GM18951 (cell line): Measurements from ENCODE around the gene SLIT3.

Experiments used
- POLR2A ChIP-seq: IDR thresholded peaks from 4 replicates; pipeline ENCODE4 v1.6.1; 2011; ENCODE audit warnings: mild to moderate bottlenecking; ENCODE audit not compliant: insufficient read length, insufficient read depth; ENCODE audit errors: extremely low read depth
- in situ Hi-C: fragments of 300-500 bp; cut with MboI; formaldehyde crosslinking; loops from one replicate; pipeline ENCODE4 v1.12.0; 2022; ENCODE audit warnings: low sequenced_read_pairs, mixed read lengths, inconsistent platforms; ENCODE audit not compliant: unreplicated experiment

The SLIT3 gene

DNA sequence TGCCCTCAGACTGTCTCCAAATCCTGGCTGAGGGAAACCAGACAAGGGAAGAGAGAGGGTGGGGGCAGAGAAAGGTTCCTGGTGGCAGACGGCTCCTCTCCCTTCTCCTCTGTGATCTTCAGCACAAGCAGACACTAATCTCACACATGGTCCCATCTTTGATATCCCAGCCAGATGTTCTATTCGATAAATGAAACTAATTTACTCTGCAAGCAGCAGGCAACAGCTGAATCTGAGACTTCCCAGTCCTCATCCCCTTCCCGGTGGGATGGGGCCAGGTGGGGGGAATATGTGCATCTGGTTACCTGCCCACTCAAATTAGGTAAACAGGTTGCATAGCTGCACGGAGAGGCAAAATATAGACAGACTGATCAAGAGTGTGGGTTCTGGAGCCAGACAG, 512.8 kb downstream of the SLIT3 start:
- TF ChIP-seq POLR2A, result no peak

DNA sequence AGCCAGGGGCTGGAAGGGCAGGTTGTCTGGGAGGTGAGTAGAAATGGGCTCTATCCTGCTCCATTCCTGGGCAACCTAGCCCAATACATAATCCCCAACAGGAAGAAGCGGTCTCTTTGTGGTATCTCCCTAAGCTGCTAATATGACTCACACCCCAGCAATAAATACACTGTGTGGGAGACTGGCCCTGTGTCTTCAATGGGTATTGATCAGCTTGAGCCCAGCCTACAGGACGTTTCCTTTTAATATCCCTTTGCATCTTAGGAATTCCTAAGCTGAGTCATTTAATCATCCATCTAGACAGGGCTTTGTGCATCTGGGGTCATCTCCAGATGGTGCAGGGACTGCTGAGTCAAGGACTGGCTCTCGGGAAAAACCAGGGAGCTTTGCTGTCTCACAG, 514.8 kb downstream of the SLIT3 start:
- in situ Hi-C loops, result no loop called here
- no peak for TF ChIP-seq POLR2A

More for the DNA sequence above, 512.8 kb downstream of the SLIT3 start:
- in situ Hi-C loops, result no loop called here

DNA sequence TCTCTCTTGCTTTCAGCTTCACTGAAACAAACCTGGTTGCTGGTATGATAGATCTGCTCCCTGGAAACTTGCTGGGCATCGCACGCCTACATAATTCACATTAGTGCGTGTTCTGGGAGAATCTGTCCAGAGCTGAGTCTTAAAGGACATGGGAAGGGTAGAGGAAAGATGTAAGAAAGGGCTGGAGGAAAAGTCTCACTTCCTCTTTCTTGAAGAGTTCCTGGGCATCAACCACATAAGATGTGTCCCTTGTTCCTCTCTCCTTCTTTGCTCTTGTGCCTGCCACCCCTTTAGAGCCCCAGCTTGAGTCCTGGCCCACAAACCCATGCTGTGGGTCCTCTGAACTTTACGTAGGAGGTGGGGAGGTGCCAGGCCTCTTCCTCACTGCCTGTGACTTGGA, 516.5 kb downstream of the SLIT3 start:
- in situ Hi-C loops, result no loop called here
- TF ChIP-seq POLR2A, result no peak

DNA sequence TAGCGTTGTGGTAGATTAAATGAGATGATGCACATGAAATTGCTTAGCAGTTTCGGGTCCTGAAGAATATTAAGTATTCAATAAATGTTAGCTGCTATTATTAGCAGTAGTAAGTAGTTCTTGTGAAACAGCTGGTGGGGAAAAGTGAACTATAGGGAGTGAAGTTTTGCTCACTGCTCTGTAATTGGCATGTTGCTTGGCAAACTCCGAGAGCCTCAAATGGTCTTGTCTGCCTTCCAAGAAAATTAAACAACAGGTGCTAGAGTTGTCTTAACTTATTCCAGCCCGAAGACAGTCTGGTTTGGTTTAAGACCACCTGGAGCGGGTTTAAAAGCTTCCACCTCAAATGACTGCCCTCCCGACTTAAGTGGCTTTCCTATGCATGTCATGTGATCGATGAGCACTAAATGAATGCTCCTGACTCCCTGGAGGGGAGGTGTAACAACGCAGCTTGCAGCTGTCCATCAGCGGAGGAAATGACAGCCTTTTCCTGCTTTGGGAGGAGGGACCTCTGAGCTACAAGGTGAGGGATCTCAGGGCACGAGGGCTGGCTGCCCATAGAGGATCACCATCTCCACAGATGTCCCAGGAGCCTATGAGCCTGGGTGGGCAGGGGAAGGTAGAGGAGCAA, 518.9 kb downstream of the SLIT3 start:
- TF ChIP-seq POLR2A, result no peak

DNA sequence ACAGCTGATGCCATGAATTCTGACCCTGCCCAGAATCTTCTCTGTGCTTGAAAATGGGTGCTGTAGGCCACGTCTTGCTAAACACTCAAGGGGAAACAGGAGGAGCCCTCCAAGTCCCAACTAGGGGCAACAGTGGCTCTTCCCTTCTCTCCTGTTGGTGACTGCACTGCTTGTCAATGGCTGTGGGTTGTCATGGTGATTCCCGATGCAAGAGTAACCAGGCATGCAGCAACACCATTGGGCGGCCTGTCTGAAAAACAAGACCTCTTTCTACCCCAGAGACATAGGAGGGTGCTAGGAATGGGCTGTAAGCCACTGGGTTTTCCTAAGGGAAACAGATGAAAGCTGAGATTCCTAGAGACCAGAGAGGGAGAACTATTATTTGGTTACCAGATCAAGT, 520.1 kb downstream of the SLIT3 start:
- in situ Hi-C loops, result no loop called here
- no peak for TF ChIP-seq POLR2A

More for the DNA sequence above, 518.9 kb downstream of the SLIT3 start:
- in situ Hi-C loops, result no loop called here

DNA sequence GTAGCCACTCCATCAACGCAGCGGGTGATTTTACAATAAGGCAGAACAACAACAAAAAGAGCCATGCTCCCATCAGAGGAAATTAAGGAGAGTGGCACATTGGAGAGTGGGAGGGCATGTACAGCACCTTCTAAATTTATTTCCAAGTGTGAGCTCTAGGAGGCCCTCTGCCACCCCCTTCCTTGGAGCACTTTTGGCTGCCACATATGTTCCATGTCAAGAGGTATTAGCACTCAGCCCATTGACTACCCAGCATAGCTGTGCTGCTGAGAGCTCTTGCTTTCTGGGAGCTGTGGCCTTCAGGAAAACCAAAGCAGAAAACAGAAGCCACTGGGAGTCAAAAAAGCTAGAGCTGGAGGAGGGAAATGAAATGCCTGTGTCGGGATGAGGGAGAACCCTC, 521.6 kb downstream of the SLIT3 start:
- TF ChIP-seq POLR2A, result no peak
- in situ Hi-C loops, result no loop called here

GRCh38 chr5:168778536-168778935, 522.4 kb downstream of the SLIT3 start:
- in situ Hi-C loops, result no loop called here
- TF ChIP-seq POLR2A, result no peak

DNA sequence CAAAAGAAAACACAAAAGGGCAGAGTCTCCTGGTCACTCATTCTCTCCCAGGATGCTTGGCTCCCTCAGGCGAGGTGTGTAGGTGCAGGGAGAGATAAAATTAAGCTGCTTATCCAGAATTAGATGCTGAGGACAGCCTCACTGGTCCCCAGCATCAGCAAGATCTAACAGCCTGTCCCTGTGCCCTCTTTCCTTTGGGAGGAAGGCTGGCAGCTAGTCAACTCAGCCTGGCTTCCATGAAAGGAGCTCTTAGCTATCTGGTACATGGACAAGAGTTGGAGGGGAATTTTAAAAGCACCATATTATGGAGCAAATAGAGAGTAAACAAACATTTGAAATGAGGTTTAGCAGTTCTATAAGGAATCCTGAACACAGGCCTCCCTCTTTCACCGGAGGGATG, 523.3 kb downstream of the SLIT3 start:
- no peak for TF ChIP-seq POLR2A
- in situ Hi-C loops, result no loop called here

DNA sequence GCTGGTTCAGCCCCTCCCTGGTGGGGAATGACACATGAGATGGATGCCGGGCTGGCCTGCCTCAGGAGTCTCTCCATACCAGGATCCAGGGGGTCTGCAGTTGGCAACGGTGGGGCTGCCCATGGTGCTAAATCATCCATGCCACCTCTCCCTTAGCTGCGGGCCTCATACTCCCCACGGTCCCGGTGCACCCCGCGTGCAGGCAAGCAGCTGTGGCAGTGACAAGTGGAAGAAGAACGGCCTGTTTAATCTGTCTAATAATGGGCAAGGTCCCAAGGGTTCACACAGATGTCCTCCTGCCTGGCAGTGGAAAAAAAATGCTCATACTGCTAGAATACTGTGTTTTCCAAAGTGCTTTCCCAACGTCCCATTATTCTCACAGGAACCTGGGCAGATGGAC, 524.9 kb downstream of the SLIT3 start:
- in situ Hi-C loops, result no loop called here
- no peak for TF ChIP-seq POLR2A

GRCh38 chr5:168773226-168773625, 527.7 kb downstream of the SLIT3 start:
- TF ChIP-seq POLR2A, result no peak
- in situ Hi-C loops, result no loop called here

GRCh38 chr5:168772316-168772961, 528.5 kb downstream of the SLIT3 start:
- in situ Hi-C loops, result no loop called here
- TF ChIP-seq POLR2A, result no peak

GRCh38 chr5:168771678-168772077, 529.3 kb downstream of the SLIT3 start:
- no peak for TF ChIP-seq POLR2A
- in situ Hi-C loops, result no loop called here

- in situ Hi-C loops, result no loop called here
- TF ChIP-seq POLR2A, result no peak
Observed at GRCh38 chr5:168770996-168771395, 529.9 kb downstream of the SLIT3 start.

GRCh38 chr5:168770036-168770498, 530.9 kb downstream of the SLIT3 start:
- in situ Hi-C loops, result no loop called here
- TF ChIP-seq POLR2A, result no peak

DNA sequence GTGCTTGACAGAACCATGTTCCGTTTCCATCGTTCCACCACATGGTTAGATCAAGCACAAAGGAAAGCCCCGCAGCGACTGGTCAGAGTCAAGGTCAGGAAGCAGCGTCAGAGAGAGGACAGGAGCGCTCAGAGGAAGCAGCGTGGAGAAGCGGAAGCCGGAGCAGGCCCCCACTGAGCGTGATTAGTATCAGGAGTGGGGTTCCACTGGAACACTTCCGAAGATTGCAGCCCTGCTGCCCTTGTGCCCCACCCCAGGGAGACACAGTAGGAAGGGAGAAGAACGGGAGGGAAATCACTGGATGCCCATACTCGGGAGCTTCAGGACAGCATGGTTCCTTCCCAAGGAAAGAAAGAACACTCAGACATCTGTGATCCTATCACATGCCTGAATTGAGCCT, 532.8 kb downstream of the SLIT3 start:
- no peak for TF ChIP-seq POLR2A
- in situ Hi-C loops, result no loop called here

DNA sequence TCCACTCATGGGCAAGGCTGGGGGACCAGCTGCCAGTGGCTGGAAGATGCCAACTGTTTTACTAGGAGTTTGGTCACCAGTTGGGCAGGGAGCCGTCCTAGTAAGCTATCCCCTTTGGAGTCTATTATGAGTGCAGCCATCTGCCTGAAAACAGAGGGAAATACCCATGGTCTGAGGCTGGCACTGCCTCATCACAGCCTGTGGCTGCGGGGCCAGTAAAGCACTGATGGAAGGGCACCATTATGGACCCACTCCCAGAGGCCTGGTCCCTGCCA, 534.6 kb downstream of the SLIT3 start:
- no peak for TF ChIP-seq POLR2A

More for the DNA sequence above, 534.6 kb downstream of the SLIT3 start:
- in situ Hi-C loops, result no loop called here
